HepG2 (cell line): Measurements from ENCODE around the gene HOTAIR.

Experiments
- CHD4 ChIP-seq: fragments of 200-600 bp; sonication (generic); IDR thresholded peaks from 2 replicates; pipeline ENCODE4 v1.7.0; 2017; ENCODE audit warnings: mild to moderate bottlenecking, low read length, borderline replicate concordance
- CREB1 ChIP-seq, 2 experiments: fragments of 450-650 bp in 1 of 2; IDR thresholded peaks; 2 replicates each; pipeline ENCODE4 v1.6.1; 2016 to 2017; ENCODE audit warnings: control low read depth in 1 of 2, mild to moderate bottlenecking in 1 of 2, missing compliant biosample characterization in 1 of 2, missing genetic modification characterization in 1 of 2
- NFRKB ChIP-seq: fragments of 450-650 bp; IDR thresholded peaks from 2 replicates; pipeline ENCODE4 v1.6.1; 2017
- NR3C1 ChIP-seq: sonication (generic); formaldehyde crosslinking; IDR thresholded peaks from 2 replicates; pipeline ENCODE4 v1.4.0; 2020; ENCODE audit warnings: missing genetic modification reagents
- PAX8 ChIP-seq: sonication (generic); formaldehyde crosslinking; IDR thresholded peaks from 2 replicates; pipeline ENCODE4 v1.8.0; 2022; ENCODE audit warnings: mild to moderate bottlenecking, missing genetic modification reagents, borderline replicate concordance
- POLR2A ChIP-seq, 2 experiments: IDR thresholded peaks; 2 replicates each; pipeline ENCODE4 v1.6.1; 2011; ENCODE audit warnings: low read depth in 2 of 2, low read length in 2 of 2, mild to moderate bottlenecking in 1 of 2, moderate library complexity in 1 of 2; ENCODE audit not compliant: insufficient read depth in 1 of 2
- RFX5 ChIP-seq: IDR thresholded peaks from 2 replicates; pipeline ENCODE4 v1.6.1; 2011; ENCODE audit warnings: low read depth, low read length, improper control_type of control experiment
- TBL1XR1 ChIP-seq: fragments of 150-350 bp; IDR thresholded peaks from 2 replicates; pipeline ENCODE4 v1.6.1; 2014; ENCODE audit warnings: borderline replicate concordance, low read length; ENCODE audit not compliant: partially characterized antibody
- ZKSCAN8 ChIP-seq: IDR thresholded peaks from 2 replicates; pipeline ENCODE4 v1.6.1; 2016; ENCODE audit warnings: borderline replicate concordance, missing genetic modification reagents, missing compliant biosample characterization
- ZNF232 ChIP-seq: sonication (generic); formaldehyde crosslinking; IDR thresholded peaks from 2 replicates; pipeline ENCODE4 v1.4.0; 2020; ENCODE audit warnings: missing genetic modification reagents, borderline replicate concordance
- ZNF773 ChIP-seq: sonication (generic); formaldehyde crosslinking; IDR thresholded peaks from 2 replicates; pipeline ENCODE4 v1.4.0; 2020; ENCODE audit warnings: missing genetic modification reagents, borderline replicate concordance
- ZSCAN29 ChIP-seq: sonication (generic); formaldehyde crosslinking; conservative IDR thresholded peaks from 2 replicates; pipeline ENCODE4 v1.4.0; 2020; ENCODE audit warnings: mild to moderate bottlenecking, missing genetic modification reagents
- TF ChIP-seq, protein P1 (sequence below): sonication (generic); formaldehyde crosslinking; IDR thresholded peaks from 2 replicates; pipeline ENCODE4 v1.4.0; 2020; ENCODE audit warnings: missing genetic modification reagents

DNA sequence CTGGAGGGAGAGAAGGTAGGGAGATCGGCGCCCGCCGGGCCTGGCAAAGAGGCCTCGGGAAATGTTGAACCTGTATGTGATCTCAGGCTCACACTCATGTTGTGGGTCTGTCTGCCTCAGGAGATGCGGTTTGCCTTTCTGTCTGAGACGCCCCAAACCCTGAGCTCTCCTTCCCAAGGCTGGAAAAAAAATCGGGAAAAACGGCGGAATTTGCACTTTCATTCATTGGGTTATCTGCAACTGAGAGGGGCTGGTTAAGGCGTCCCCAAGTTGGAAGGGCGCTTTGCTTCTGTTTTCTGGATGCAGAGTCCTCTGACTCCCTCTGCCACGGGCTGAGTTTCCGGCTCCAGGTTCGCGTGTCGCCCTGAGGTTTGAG is 20.2 kb upstream of the HOTAIR start:
- TF ChIP-seq NFRKB: no peak
- TF ChIP-seq TBL1XR1: no peak
- TF ChIP-seq ZSCAN29: no peak
- TF ChIP-seq POLR2A (IDR thresholded peaks at IDR 0.05; ENCODE audit: insufficient read depth in 1 of 2, low read depth in 2 of 2, low read length in 2 of 2): no peak
- no peak for TF ChIP-seq ZNF773 (CRISPR knock-in tag)
- TF ChIP-seq PAX8 (CRISPR knock-in tag): no peak
- TF ChIP-seq NR3C1 (CRISPR knock-in tag): no peak
- no peak for TF ChIP-seq ZNF232 (CRISPR knock-in tag)
- no peak for TF ChIP-seq CHD4
- TF ChIP-seq, protein P1, sequence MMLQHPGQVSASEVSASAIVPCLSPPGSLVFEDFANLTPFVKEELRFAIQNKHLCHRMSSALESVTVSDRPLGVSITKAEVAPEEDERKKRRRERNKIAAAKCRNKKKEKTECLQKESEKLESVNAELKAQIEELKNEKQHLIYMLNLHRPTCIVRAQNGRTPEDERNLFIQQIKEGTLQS (CRISPR knock-in tag): no peak
- no peak for TF ChIP-seq ZKSCAN8 (CRISPR knock-in tag)
- TF ChIP-seq RFX5: no peak
- TF ChIP-seq CREB1 (IDR thresholded peaks at IDR 0.05): no peak
- no peak for TF ChIP-seq CREB1 (CRISPR knock-in tag; IDR thresholded peaks at IDR 0.05)
